ENCODE measurements around the gene LRMDA. TPM values are rescaled to one million over a fixed set of nuclear protein-coding genes. Genes with fewer than 3 reads are reported as not detected.

LRMDA gene
- total and polyA plus RNA-seq, 10 of the 15 experiments (the other 5 are each of a cell fraction or from before 2014, with no cell fraction given): 0.07 to 0.54 (median 0.29) TPM; not detected in 4

DNA sequence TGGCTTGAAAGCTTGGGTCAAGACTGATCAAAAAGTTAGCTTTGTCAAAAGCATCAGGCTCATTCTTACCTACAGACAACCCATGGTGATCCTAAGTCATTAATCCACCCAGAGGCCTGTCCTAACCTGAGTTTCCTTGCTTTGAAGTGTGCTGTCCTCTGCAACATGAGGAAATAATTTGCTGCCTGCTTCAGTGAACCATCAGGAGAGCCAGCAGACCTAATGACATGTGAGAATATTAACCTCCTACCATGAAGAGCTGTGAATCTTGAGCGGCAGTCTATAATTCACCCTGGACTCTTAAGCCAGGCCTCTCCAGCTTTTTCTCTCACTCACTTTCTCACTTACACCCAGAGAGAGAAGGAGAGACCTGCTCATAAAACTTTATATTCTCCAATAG is 590.0 kb downstream of the LRMDA start:
- Histone ChIP-seq H3K4me1 (ENCODE audit: control insufficient read depth, insufficient read depth, low read length) (no peaks in the 10 kb centered on the region), H3K4me3 (no peak overlapping the region), H3K4me2 (ENCODE audit: control insufficient read depth, insufficient read depth) (no peak overlapping the region), H3K27ac (ENCODE audit: control insufficient read depth, insufficient read depth) (no peak overlapping the region), H3K9me3 (replicated peaks; ENCODE audit: control insufficient read depth, insufficient read depth, low read length) (no peaks in the 10 kb centered on the region), H3K36me3 (ENCODE audit: control insufficient read depth in 2 of 2, insufficient read depth in 2 of 2, low read length in 1 of 2) (no peaks in the 10 kb centered on the region), H4K20me1 (ENCODE audit: control insufficient read depth, insufficient read depth) (no peaks in the 10 kb centered on the region), H3K79me2 (ENCODE audit: control insufficient read depth, insufficient read depth, low read length) (no peaks in the 10 kb centered on the region), H3K9ac (ENCODE audit: control insufficient read depth, insufficient read depth, low read length) (no peak overlapping the region), H2AFZ (ENCODE audit: control insufficient read depth, low read depth, low read length) (no peak overlapping the region), H3K27me3 (replicated peaks in 1 of 2; ENCODE audit: control insufficient read depth in 2 of 2, insufficient read depth in 2 of 2, low read length in 1 of 2) (no peaks in the 10 kb centered on the region; a peak in 1 of 4 replicates)
- ChIA-PET RAD21 (ENCODE audit: unreplicated experiment) (no interaction called here), POLR2A (no interaction called here), CTCF (interaction anchor here (1.7 kb wide), 1 partner anchor 15 kb away, joined by 3 read pairs; no protein-coding TSS in a partner anchor), SMC1A (ENCODE audit: uncharacterized antibody, unreplicated experiment) (interaction anchor here (1.5 kb wide), 1 partner anchor 12 kb away, joined by 4 read pairs; no protein-coding TSS in a partner anchor)
- TF ChIP-seq NRF1 (conservative IDR thresholded peaks at IDR 0.05; ENCODE audit: low read depth, low read length): no peak
- TF ChIP-seq NFYB (IDR thresholded peaks at IDR 0.05; ENCODE audit: insufficient read depth, low read depth, low read length): no peak
- TF ChIP-seq HDAC6 (IDR thresholded peaks at IDR 0.05; ENCODE audit: unreplicated experiment): no peak
- no peak for TF ChIP-seq MXI1 (IDR thresholded peaks at IDR 0.05; ENCODE audit: low read depth, low read length)
- TF ChIP-seq NR2C1 (IDR thresholded peaks at IDR 0.05): no peak
- no peak for TF ChIP-seq CHD4 (IDR thresholded peaks at IDR 0.05)
- intact Hi-C loops (cut with micrococcal nuclease; ENCODE audit: unreplicated experiment) (loop anchor here (10.0 kb wide), 1 partner anchor 57 kb away; no protein-coding TSS in a partner anchor), in situ Hi-C loops (cut with MboI) (no loop called here)
- no TSS peak for BruUV-seq (replicated peaks)
- no peak for FAIRE-seq
- WGBS (ENCODE audit: insufficient coverage, insufficient replicate concordance, low lambda C conversion rate, missing lambda C conversion rate): 70% methylated on average over 1 of the region's 1 CpG
- no peak for ATAC-seq
- DNase-seq (ENCODE audit: low read depth, low spot score): no peak

GRCh38 chr10:76022366-76022765 is 590.9 kb downstream of the LRMDA start:
- ChIA-PET SMC1A (ENCODE audit: uncharacterized antibody, unreplicated experiment) (interaction anchor here (1.5 kb wide), 1 partner anchor 13 kb away, joined by 4 read pairs; no protein-coding TSS in a partner anchor), CTCF (no interaction called here), RAD21 (ENCODE audit: unreplicated experiment) (no interaction called here), POLR2A (no interaction called here)
- in situ Hi-C loops (cut with MboI) (no loop called here), intact Hi-C loops (cut with micrococcal nuclease; ENCODE audit: unreplicated experiment) (loop anchor here (10.0 kb wide), 1 partner anchor 58 kb away; no protein-coding TSS in a partner anchor)
- no peaks in the 10 kb centered on the region for H3K79me2 ChIP-seq (ENCODE audit: control insufficient read depth, insufficient read depth, low read length)
- H3K4me2 ChIP-seq (ENCODE audit: control insufficient read depth, insufficient read depth): no peak overlapping the region
- H3K4me3 ChIP-seq: no peak overlapping the region
- H3K27ac ChIP-seq (ENCODE audit: control insufficient read depth, insufficient read depth): no peak overlapping the region
- H4K20me1 ChIP-seq (ENCODE audit: control insufficient read depth, insufficient read depth): no peaks in the 10 kb centered on the region
- H3K9me3 ChIP-seq (replicated peaks; ENCODE audit: control insufficient read depth, insufficient read depth, low read length): no peaks in the 10 kb centered on the region
- no peaks in the 10 kb centered on the region for H3K36me3 ChIP-seq (ENCODE audit: control insufficient read depth in 2 of 2, insufficient read depth in 2 of 2, low read length in 1 of 2)
- H3K4me1 ChIP-seq (ENCODE audit: control insufficient read depth, insufficient read depth, low read length): no peaks in the 10 kb centered on the region
- no peaks in the 10 kb centered on the region; a peak in 1 of 4 replicates for H3K27me3 ChIP-seq (replicated peaks in 1 of 2; ENCODE audit: control insufficient read depth in 2 of 2, insufficient read depth in 2 of 2, low read length in 1 of 2)
- FAIRE-seq: no peak
- H3K9ac ChIP-seq (ENCODE audit: control insufficient read depth, insufficient read depth, low read length): no peak overlapping the region
- no peak for DNase-seq (ENCODE audit: low read depth, low spot score)
- H2AFZ ChIP-seq (ENCODE audit: control insufficient read depth, low read depth, low read length): no peak overlapping the region
- no TSS peak for BruUV-seq (replicated peaks)
- WGBS (ENCODE audit: insufficient coverage, insufficient replicate concordance, low lambda C conversion rate, missing lambda C conversion rate): 16% methylated on average over 2 of the region's 2 CpGs
- no peak for ATAC-seq
- TF ChIP-seq RUNX3 (IDR thresholded peaks at IDR 0.05; ENCODE audit: low read length) (no peak), EED (IDR thresholded peaks at IDR 0.05; ENCODE audit: low read depth) (no peak), KDM1A (IDR thresholded peaks at IDR 0.05; ENCODE audit: borderline replicate concordance) (no peak), CREB1 (IDR thresholded peaks at IDR 0.05; ENCODE audit: low read depth) (no peak), TBL1XR1 (IDR thresholded peaks at IDR 0.05; ENCODE audit: low read depth, low read length) (no peak), SIX5 (IDR thresholded peaks at IDR 0.05; ENCODE audit: low read depth, low read length, severe bottlenecking) (no peak), PML (IDR thresholded peaks at IDR 0.05; ENCODE audit: low read length) (no peak), BMI1 (IDR thresholded peaks at IDR 0.05; ENCODE audit: borderline replicate concordance) (no peak), CHD2 (IDR thresholded peaks at IDR 0.05; ENCODE audit: borderline replicate concordance, low read depth, low read length) (no peak), MYC (IDR thresholded peaks at IDR 0.05; ENCODE audit: insufficient read depth, insufficient read length, insufficient replicate concordance, low read length, severe bottlenecking) (no peak), DPF2 (IDR thresholded peaks at IDR 0.05) (no peak), ZNF274 (IDR thresholded peaks at IDR 0.05; ENCODE audit: insufficient read depth, insufficient read length) (no peak), SP1 (IDR thresholded peaks at IDR 0.05; ENCODE audit: low read depth, low read length) (no peak), SREBF1 (IDR thresholded peaks at IDR 0.05; ENCODE audit: low read length) (no peak), TCF12 (IDR thresholded peaks at IDR 0.05; ENCODE audit: low read depth, low read length) (no peak)
- TF ChIP-seq, protein P1, sequence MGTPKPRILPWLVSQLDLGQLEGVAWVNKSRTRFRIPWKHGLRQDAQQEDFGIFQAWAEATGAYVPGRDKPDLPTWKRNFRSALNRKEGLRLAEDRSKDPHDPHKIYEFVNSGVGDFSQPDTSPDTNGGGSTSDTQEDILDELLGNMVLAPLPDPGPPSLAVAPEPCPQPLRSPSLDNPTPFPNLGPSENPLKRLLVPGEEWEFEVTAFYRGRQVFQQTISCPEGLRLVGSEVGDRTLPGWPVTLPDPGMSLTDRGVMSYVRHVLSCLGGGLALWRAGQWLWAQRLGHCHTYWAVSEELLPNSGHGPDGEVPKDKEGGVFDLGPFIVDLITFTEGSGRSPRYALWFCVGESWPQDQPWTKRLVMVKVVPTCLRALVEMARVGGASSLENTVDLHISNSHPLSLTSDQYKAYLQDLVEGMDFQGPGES (IDR thresholded peaks at IDR 0.05): no peak

Data from GM12878 (cell line).